ENCODE measurements around the gene FNDC3A. TPM values are rescaled to one million over a fixed set of nuclear protein-coding genes. Genes with fewer than 3 reads are reported as not detected.
"Not testable (repeated sequence)": the region's sequence is repeated elsewhere in the genome, so short reads cannot be mapped to it uniquely, and the experiment has no call there.

Gene FNDC3A
- total and polyA plus RNA-seq, 2 donors from 2014 or later: 12.5 to 67.8 TPM

GRCh38 chr13:49063011-49063410 is 87.3 kb downstream of the FNDC3A start:
- Histone ChIP-seq H3K9ac (ENCODE audit: low read length in 3 of 3) (no peak overlapping the region), H3K4me3 (ENCODE audit: low read length in 3 of 3) (no peak overlapping the region), H3K9me3 (ENCODE audit: control insufficient read depth in 2 of 3, insufficient read depth in 1 of 3, low read length in 3 of 3) (no peaks in the 10 kb centered on the region), H3K27me3 (ENCODE audit: control insufficient read depth, insufficient read depth, low read length) (no peaks in the 10 kb centered on the region), H3K36me3 (ENCODE audit: control insufficient read depth in 2 of 3, insufficient read depth in 3 of 3, low read length in 3 of 3) (no peaks in the 10 kb centered on the region), H3K4me1 (ENCODE audit: control insufficient read depth in 2 of 3, insufficient read depth in 2 of 3, low read depth in 1 of 3, low read length in 3 of 3) (no peaks in the 10 kb centered on the region), H3K27ac (ENCODE audit: low read depth in 2 of 2, low read length in 2 of 2) (no peak overlapping the region)
- no peak for DNase-seq
- no peak for FAIRE-seq
- intact Hi-C loops (cut with DNase I): no loop called here
- TF ChIP-seq CTCF (IDR thresholded peaks at IDR 0.05; ENCODE audit: borderline replicate concordance, extremely low read depth, insufficient read depth): no peak

GRCh38 chr13:49063497-49063896 is 87.8 kb downstream of the FNDC3A start:
- Histone ChIP-seq H3K9me3 (ENCODE audit: control insufficient read depth in 2 of 3, insufficient read depth in 1 of 3, low read length in 3 of 3) (no peaks in the 10 kb centered on the region), H3K4me3 (ENCODE audit: low read length in 3 of 3) (no peak overlapping the region), H3K27ac (ENCODE audit: low read depth in 2 of 2, low read length in 2 of 2) (no peak overlapping the region), H3K27me3 (ENCODE audit: control insufficient read depth, insufficient read depth, low read length) (no peaks in the 10 kb centered on the region), H3K4me1 (ENCODE audit: control insufficient read depth in 2 of 3, insufficient read depth in 2 of 3, low read depth in 1 of 3, low read length in 3 of 3) (no peaks in the 10 kb centered on the region), H3K36me3 (ENCODE audit: control insufficient read depth in 2 of 3, insufficient read depth in 3 of 3, low read length in 3 of 3) (no peaks in the 10 kb centered on the region), H3K9ac (ENCODE audit: low read length in 3 of 3) (no peak overlapping the region)
- intact Hi-C loops (cut with DNase I): no loop called here
- DNase-seq (peak in 2 of 5 donors; percentile 5 to 26), FAIRE-seq (no peak)
- TF ChIP-seq CTCF (IDR thresholded peaks at IDR 0.05; ENCODE audit: borderline replicate concordance, extremely low read depth, insufficient read depth): no peak

GRCh38 chr13:49064476-49064875 is 88.8 kb downstream of the FNDC3A start:
- Histone ChIP-seq H3K27ac (ENCODE audit: low read depth in 2 of 2, low read length in 2 of 2) (no peak overlapping the region), H3K9ac (ENCODE audit: low read length in 3 of 3) (no peak overlapping the region), H3K9me3 (ENCODE audit: control insufficient read depth in 2 of 3, insufficient read depth in 1 of 3, low read length in 3 of 3) (no peaks in the 10 kb centered on the region), H3K36me3 (ENCODE audit: control insufficient read depth in 2 of 3, insufficient read depth in 3 of 3, low read length in 3 of 3) (no peaks in the 10 kb centered on the region), H3K4me3 (ENCODE audit: low read length in 3 of 3) (no peak overlapping the region), H3K4me1 (ENCODE audit: control insufficient read depth in 2 of 3, insufficient read depth in 2 of 3, low read depth in 1 of 3, low read length in 3 of 3) (no peaks in the 10 kb centered on the region), H3K27me3 (ENCODE audit: control insufficient read depth, insufficient read depth, low read length) (no peaks in the 10 kb centered on the region)
- TF ChIP-seq CTCF (IDR thresholded peaks at IDR 0.05; ENCODE audit: borderline replicate concordance, extremely low read depth, insufficient read depth): no peak
- no peak for FAIRE-seq
- intact Hi-C loops (cut with DNase I): no loop called here
- peak in 1 of 5 donors; percentile 6 for DNase-seq

GRCh38 chr13:49066856-49067255 is 91.1 kb downstream of the FNDC3A start:
- no peaks in the 10 kb centered on the region for H3K27me3 ChIP-seq (ENCODE audit: control insufficient read depth, insufficient read depth, low read length)
- H3K9me3 ChIP-seq (ENCODE audit: control insufficient read depth in 2 of 3, insufficient read depth in 1 of 3, low read length in 3 of 3): no peaks in the 10 kb centered on the region
- no peaks in the 10 kb centered on the region for H3K4me1 ChIP-seq (ENCODE audit: control insufficient read depth in 2 of 3, insufficient read depth in 2 of 3, low read depth in 1 of 3, low read length in 3 of 3)
- H3K36me3 ChIP-seq (ENCODE audit: control insufficient read depth in 2 of 3, insufficient read depth in 3 of 3, low read length in 3 of 3): no peaks in the 10 kb centered on the region
- H3K4me3 ChIP-seq (ENCODE audit: low read length in 3 of 3): no peak overlapping the region
- no peak for DNase-seq
- H3K27ac ChIP-seq (ENCODE audit: low read depth in 2 of 2, low read length in 2 of 2): no peak overlapping the region
- H3K9ac ChIP-seq (ENCODE audit: low read length in 3 of 3): no peak overlapping the region
- no peak for TF ChIP-seq CTCF (IDR thresholded peaks at IDR 0.05; ENCODE audit: borderline replicate concordance, extremely low read depth, insufficient read depth)
- intact Hi-C loops (cut with DNase I): no loop called here
- no peak for FAIRE-seq

GRCh38 chr13:49068498-49068897 is 92.8 kb downstream of the FNDC3A start:
- intact Hi-C loops (cut with DNase I); H3K9ac ChIP-seq (ENCODE audit: low read length in 3 of 3); H3K9me3 ChIP-seq (ENCODE audit: control insufficient read depth in 2 of 3, insufficient read depth in 1 of 3, low read length in 3 of 3); H3K4me1 ChIP-seq (ENCODE audit: control insufficient read depth in 2 of 3, insufficient read depth in 2 of 3, low read depth in 1 of 3, low read length in 3 of 3); H3K36me3 ChIP-seq (ENCODE audit: control insufficient read depth in 2 of 3, insufficient read depth in 3 of 3, low read length in 3 of 3); H3K4me3 ChIP-seq (ENCODE audit: low read length in 3 of 3); DNase-seq; H3K27me3 ChIP-seq (ENCODE audit: control insufficient read depth, insufficient read depth, low read length); FAIRE-seq; H3K27ac ChIP-seq (ENCODE audit: low read depth in 2 of 2, low read length in 2 of 2): not testable (repeated sequence)

GRCh38 chr13:49070021-49070420 is 94.3 kb downstream of the FNDC3A start:
- intact Hi-C loops (cut with DNase I); H3K4me1 ChIP-seq (ENCODE audit: control insufficient read depth in 2 of 3, insufficient read depth in 2 of 3, low read depth in 1 of 3, low read length in 3 of 3); DNase-seq; H3K9me3 ChIP-seq (ENCODE audit: control insufficient read depth in 2 of 3, insufficient read depth in 1 of 3, low read length in 3 of 3); H3K4me3 ChIP-seq (ENCODE audit: low read length in 3 of 3); FAIRE-seq; H3K27ac ChIP-seq (ENCODE audit: low read depth in 2 of 2, low read length in 2 of 2); H3K9ac ChIP-seq (ENCODE audit: low read length in 3 of 3); H3K27me3 ChIP-seq (ENCODE audit: control insufficient read depth, insufficient read depth, low read length); H3K36me3 ChIP-seq (ENCODE audit: control insufficient read depth in 2 of 3, insufficient read depth in 3 of 3, low read length in 3 of 3): not testable (repeated sequence)
